Pancreas (tissue), 10 donors: ENCODE data around the gene RAPGEF4. TPM values are rescaled to one million over a fixed set of nuclear protein-coding genes. Genes with fewer than 3 reads are reported as not detected.
A peak's percentile ranks its signal among the peaks of the same experiment; 100 is the strongest.

ENCODE experiments used
- ATAC-seq, 4 donors: fragments of 200-7000 bp; cut with Tn5 transposase; one replicate each; pipeline versions ENCODE4 v1.8.0 to v1.9.1; 2020; ENCODE audit warnings: mild to moderate bottlenecking in 4 of 4, moderate library complexity in 4 of 4
- DNase-seq, 6 donors: peaks; one replicate each; pipeline ENCODE4 v3.0.0-alpha.2; 2020
- FAIRE-seq: peaks from 2 replicates; lab custom pipeline; 2012; peaks lifted over from hg19 to GRCh38; lab: Jason Lieb, UNC
- H3K27ac ChIP-seq, 4 donors: fragments of 200-600 bp; sonication (generic); 1 replicate in 3 of 4; 2 replicates in 1 of 4; pipeline versions ENCODE4 v1.5.0 to v1.8.0; 2020
- H3K27me3 ChIP-seq, 4 donors: fragments of 200-600 bp; one replicate each; pipeline ENCODE4 v1.8.0; 2021
- H3K36me3 ChIP-seq, 3 donors: fragments of 200-600 bp; sonication (generic) in 1 of 3; one replicate each; pipeline versions ENCODE4 v1.5.0 to v1.8.0; 2020 to 2021
- H3K4me1 ChIP-seq, 3 donors: fragments of 200-600 bp; one replicate each; pipeline ENCODE4 v1.8.0; 2021
- H3K4me3 ChIP-seq, 4 donors: fragments of 200-600 bp; sonication (generic) in 2 of 4; one replicate each; pipeline versions ENCODE4 v1.5.0 to v1.8.0; 2020 to 2021
- H3K9me3 ChIP-seq, 4 donors: fragments of 200-600 bp; one replicate each; pipeline ENCODE4 v1.8.0; 2021
- CTCF ChIP-seq, 4 donors: fragments of 200-600 bp; sonication (generic) in 3 of 4; IDR thresholded peaks; one replicate each; pipeline versions ENCODE4 v1.5.0 to v1.8.0; 2021; ENCODE audit warnings: antibody characterized with exemption in 4 of 4
- WGBS, 2 donors: extraction: QIAGEN DNeasy Blood & Tissue Kit; methylation state at CpG; one replicate each; pipeline ENCODE4 v1.1.7; 2013; 5-methylcytosine and 5-hydroxymethylcytosine counted together
- intact Hi-C, 3 donors: fragments of 100-400 bp; cut with DNase I; formaldehyde crosslinking; loops; one replicate each; pipeline versions ENCODE4 v1.11.1 to v1.14.2; 2022
- polyA plus RNA-seq, 2 donors: library from polyadenylated mRNA; stranded (reverse); fragments of 200-250 nt; gene quantifications; one replicate each; pipeline ENCODE4 v1.2.3, GENCODE V29; 2013
- total RNA-seq, 6 donors: library from RNA; stranded (reverse); fragmentation: NEBNext Ultra II Directional in 4 of 6; extraction: Animal tissue kit (Norgen Biotek cat#: 25700) in 4 of 6; gene quantifications; one replicate each; pipeline versions ENCODE4 v1.2.1 to v1.2.4, GENCODE V29; 2021 to 2023
- donor health status: healthy with polysubstance abuse.
- donor health status: DM: no; HTN: no; CAD: no; lungs with moderate emphysema.
- donor health status: DM: no; HTN: no; CAD: no.
- donor health status: control.
- donor health status: control.
- donor health status: Bipolar disorder and iron deficiency.
- donor health status: DM: yes; HTN: yes; CAD: no.
- donor health status: DM: no; HTN: no; CAD: no.
- donor health status: DM: no; HTN: no; CAD: no.
- donor health status: DM: yes; HTN: yes; CAD: no.

The RAPGEF4 gene
- total and polyA plus RNA-seq, 8 donors: 2.1 to 9.0 (median 5.1) TPM

GRCh38 chr2:172753610-172754009 lies 18.0 kb downstream of the RAPGEF4 start:
- Histone ChIP-seq H3K36me3 (no peaks in the 10 kb centered on the region), H3K27ac (no peak overlapping the region), H3K27me3 (no peaks in the 10 kb centered on the region), H3K4me3 (no peak overlapping the region), H3K4me1 (no peaks in the 10 kb centered on the region), H3K9me3 (no peaks in the 10 kb centered on the region)
- DNase-seq (no peak), ATAC-seq (no peak), FAIRE-seq (peak; percentile 26)
- 82 to 83% methylated on average over 3 of the region's 3 CpGs for WGBS, 2 donors
- intact Hi-C loops: no loop called here
- TF ChIP-seq CTCF (IDR thresholded peaks at IDR 0.05): no peak

- FAIRE-seq (no peak), ATAC-seq (no peak), DNase-seq (no peak)
- Histone ChIP-seq H3K4me1 (no peaks in the 10 kb centered on the region), H3K27ac (no peak overlapping the region), H3K36me3 (no peaks in the 10 kb centered on the region), H3K27me3 (no peaks in the 10 kb centered on the region), H3K4me3 (no peak overlapping the region), H3K9me3 (no peaks in the 10 kb centered on the region)
- 88 to 89% methylated on average over 2 of the region's 2 CpGs for WGBS, 2 donors
- intact Hi-C loops: no loop called here
- no peak for TF ChIP-seq CTCF (IDR thresholded peaks at IDR 0.05)
These were observed 23.8 kb downstream of the RAPGEF4 start for GRCh38 chr2:172759441-172759840.

GRCh38 chr2:172761306-172761705 lies 25.7 kb downstream of the RAPGEF4 start:
- WGBS, 2 donors: 96 to 99% methylated on average over 4 of the region's 4 CpGs
- intact Hi-C loops: no loop called here
- H3K36me3 ChIP-seq: no peaks in the 10 kb centered on the region
- H3K9me3 ChIP-seq: no peaks in the 10 kb centered on the region
- no peaks in the 10 kb centered on the region for H3K27me3 ChIP-seq
- no peak overlapping the region for H3K4me3 ChIP-seq
- no peak for ATAC-seq
- TF ChIP-seq CTCF (IDR thresholded peaks at IDR 0.05): no peak
- H3K4me1 ChIP-seq: no peaks in the 10 kb centered on the region
- no peak for DNase-seq
- FAIRE-seq: no peak
- no peak overlapping the region for H3K27ac ChIP-seq

- no peak for TF ChIP-seq CTCF (IDR thresholded peaks at IDR 0.05)
- no peak overlapping the region for H3K4me3 ChIP-seq
- no peaks in the 10 kb centered on the region for H3K9me3 ChIP-seq
- H3K36me3 ChIP-seq: no peaks in the 10 kb centered on the region
- no peak for FAIRE-seq
- no peaks in the 10 kb centered on the region for H3K27me3 ChIP-seq
- intact Hi-C loops: no loop called here
- DNase-seq: no peak
- ATAC-seq: peak in 1 of 4 donors; percentile 24
- no peak overlapping the region for H3K27ac ChIP-seq
- 16 to 29% methylated on average over 2 of the region's 2 CpGs for WGBS, 2 donors
- H3K4me1 ChIP-seq: no peaks in the 10 kb centered on the region
These were observed 26.9 kb downstream of the RAPGEF4 start for GRCh38 chr2:172762574-172762973.

GRCh38 chr2:172763079-172763478 lies 27.4 kb downstream of the RAPGEF4 start:
- WGBS, 2 donors: 84 to 89% methylated on average over 2 of the region's 2 CpGs
- no peak overlapping the region for H3K4me3 ChIP-seq
- DNase-seq: no peak
- no peak for TF ChIP-seq CTCF (IDR thresholded peaks at IDR 0.05)
- H3K27ac ChIP-seq: no peak overlapping the region
- intact Hi-C loops: no loop called here
- no peak for ATAC-seq
- no peaks in the 10 kb centered on the region for H3K27me3 ChIP-seq
- FAIRE-seq: no peak
- H3K9me3 ChIP-seq: no peaks in the 10 kb centered on the region
- no peaks in the 10 kb centered on the region for H3K4me1 ChIP-seq
- H3K36me3 ChIP-seq: no peaks in the 10 kb centered on the region
